ENCODE data around the gene MEF2D.

MEF2D gene

DNA sequence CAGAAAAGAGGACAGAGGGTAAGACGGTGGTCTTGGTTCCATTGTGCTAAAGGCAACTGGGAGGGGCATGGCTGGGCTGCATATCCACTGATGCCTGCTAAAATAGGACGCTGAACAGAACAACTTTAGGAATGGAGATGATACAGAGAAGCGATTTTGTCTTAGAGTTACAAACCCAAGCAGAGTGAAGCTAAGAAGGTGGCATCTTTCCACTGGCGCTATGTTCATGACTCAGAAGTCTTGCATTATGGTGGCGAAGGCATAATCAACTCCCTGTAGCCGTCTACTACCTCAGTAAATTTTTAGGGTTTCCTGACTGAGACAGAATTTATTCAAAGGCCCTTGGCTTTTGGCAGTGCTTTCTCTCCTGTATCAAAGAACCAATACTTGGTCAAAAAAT is 57.3 kb downstream of the MEF2D start:
- no peak for DNase-seq (ENCODE audit: low read depth)

DNA sequence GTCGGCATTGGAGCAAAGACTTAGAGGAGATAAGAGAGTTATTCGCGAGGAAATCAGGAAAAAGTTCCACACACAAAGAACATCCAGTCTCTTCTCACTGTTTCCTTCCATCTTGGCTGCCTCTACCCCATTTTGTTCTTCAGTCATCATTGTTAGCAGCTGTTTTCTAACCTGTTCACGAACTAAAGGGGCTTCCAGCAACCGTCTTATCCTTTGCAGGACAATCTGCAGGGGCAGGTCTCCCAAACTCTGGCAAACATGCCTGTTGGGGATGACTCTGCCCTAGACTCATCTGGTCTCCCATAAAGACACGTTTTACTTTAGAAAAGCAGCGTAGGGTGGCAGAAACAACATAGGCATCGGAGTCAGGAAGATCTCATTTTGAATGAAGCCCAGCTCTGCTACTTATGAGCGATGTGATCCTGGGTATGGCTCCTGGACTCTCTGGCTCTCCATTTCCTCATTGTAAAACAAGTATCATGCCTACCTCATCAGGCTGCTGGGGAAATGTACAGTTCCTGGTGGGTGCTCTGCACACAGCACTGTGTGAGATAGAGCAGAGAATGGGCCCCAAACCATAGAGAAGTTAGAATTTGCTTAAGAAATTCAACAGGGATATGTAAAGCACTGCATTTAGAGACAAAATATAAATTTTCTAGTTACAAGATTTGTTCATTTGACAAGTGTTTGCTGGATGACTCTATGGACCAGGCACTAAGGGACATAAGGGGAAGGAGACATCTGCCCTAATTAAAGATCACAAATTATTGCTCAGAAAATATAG is 59.7 kb downstream of the MEF2D start:
- DNase-seq (ENCODE audit: low read depth): no peak

DNA sequence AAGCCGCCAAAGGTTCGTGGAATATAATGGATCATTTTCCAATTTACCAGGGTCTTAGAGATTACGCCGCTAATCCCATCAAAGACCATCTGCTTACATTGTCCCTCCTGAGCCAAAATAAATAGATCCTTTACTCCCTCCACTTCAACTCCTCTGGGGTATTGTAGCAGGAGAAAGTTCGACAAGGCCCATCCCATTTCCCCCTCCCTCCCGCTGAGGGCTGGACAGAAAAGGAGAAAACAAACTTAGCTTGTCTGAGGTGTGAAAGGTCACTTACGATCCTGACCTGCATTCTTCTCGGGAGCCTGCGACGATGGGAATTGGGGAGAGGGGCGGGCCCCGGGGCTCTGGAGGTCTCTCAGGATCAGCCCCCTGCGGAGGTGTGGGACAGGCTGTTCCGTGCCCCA is 60.8 kb downstream of the MEF2D start:
- DNase-seq (ENCODE audit: low read depth): no peak

DNA sequence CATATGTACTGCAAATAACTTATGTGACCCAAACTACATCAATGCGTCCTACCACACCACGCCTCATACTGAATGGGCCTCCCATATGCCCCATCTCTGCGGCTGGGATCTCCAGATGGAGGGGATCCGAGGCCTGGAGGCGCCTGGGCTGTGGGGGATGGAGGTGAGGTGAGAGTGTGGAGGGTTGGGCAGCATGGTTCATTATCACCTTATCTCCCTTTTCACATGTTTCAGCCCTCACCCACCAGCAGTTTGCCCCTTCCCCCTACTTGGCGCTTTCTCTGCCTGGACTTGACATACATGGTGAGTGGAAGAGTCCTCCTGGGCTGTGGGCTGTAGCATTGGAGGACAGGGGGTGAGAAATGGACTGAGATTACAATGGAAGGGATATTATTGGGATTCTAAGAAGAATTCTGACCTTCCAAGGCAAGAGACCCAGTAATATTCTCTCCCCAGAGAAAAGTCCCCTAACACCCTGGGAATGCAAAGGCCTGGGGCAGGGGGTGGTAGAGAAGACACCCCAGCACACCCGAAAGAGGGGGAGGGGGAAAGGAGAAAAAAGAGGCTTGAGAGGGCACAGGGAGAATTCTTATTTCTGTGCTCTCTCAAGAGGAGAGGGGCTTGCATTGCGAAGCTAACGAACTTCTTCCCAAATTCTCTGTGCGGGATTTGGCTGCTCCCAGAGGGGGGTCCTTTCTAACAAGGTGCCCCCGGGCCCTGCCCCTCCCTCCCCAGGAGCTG is 61.4 kb downstream of the MEF2D start:
- no peak for DNase-seq (ENCODE audit: low read depth)

DNA sequence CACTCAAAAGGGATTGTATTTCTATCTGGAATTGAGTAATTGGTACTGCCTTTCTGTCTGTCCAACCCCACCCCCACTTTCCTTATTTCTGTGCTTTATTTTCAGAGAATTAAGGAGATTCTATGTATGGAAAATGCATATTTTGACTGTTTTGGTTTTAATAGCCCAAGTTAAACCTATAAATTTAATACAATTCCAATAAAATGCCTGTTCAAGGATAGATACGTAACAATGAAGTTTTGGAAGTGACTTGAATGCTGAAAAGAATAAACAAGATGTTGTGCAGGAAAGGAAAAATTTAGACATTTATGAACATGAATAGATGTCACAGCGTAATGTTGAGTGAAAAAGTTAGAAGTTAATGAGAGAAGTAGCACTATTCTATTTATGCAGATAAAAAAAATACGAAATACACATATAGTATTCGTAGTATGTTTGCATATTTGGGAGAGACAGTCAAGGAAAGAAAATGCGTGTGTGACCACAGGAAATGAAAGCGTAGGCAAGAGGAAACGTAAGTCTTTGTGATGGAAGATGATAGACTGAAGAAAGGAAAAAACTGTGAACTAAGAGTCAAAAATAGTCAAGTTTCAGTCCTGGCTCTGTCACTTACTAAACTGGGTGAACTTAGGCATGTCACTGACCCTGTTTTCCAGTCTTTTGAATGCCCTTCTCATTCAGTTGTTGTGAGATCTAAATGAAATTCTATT is 62.1 kb downstream of the MEF2D start:
- peak; percentile 44 for DNase-seq (ENCODE audit: low read depth)

DNA sequence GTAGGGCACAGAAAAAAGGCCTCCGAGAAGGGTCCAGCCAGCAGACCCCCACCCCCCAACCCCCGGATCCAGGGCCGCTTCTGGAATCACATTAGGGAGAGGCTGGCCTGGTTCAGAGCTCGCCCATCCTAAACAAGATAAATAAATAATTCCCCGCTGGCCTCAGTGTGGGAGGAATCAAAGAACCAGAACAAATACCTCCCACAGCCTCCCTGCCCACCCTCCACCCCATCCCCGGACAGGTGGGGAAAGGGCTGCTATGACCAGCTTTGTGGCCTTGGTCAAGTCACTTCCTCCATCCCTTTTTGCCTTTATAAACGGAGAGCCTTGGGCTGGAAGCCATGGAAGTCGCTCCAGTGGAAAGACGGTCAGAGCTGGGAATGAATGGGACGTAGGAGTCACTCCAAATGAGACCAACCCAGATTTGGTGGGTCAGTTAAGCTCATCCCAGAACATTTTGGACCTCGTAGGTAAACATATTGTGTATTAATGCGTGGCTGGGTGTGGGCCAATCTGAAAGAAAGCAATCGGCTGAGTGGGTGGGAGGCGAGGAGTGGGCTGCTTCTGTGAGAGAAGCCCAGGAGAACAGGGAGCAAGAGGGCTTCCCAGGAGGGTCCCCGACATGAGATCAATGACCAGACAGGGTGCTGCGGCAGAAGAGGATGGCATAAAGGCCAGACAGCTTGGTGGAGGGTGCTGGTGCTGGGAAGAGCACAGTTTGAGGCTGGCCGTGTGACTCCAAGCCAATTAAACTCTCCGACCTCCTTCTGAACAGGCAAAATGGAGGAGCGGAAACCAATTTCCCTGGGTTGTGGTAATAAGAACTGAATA is 63.3 kb downstream of the MEF2D start:
- DNase-seq (ENCODE audit: low read depth): no peak

DNA sequence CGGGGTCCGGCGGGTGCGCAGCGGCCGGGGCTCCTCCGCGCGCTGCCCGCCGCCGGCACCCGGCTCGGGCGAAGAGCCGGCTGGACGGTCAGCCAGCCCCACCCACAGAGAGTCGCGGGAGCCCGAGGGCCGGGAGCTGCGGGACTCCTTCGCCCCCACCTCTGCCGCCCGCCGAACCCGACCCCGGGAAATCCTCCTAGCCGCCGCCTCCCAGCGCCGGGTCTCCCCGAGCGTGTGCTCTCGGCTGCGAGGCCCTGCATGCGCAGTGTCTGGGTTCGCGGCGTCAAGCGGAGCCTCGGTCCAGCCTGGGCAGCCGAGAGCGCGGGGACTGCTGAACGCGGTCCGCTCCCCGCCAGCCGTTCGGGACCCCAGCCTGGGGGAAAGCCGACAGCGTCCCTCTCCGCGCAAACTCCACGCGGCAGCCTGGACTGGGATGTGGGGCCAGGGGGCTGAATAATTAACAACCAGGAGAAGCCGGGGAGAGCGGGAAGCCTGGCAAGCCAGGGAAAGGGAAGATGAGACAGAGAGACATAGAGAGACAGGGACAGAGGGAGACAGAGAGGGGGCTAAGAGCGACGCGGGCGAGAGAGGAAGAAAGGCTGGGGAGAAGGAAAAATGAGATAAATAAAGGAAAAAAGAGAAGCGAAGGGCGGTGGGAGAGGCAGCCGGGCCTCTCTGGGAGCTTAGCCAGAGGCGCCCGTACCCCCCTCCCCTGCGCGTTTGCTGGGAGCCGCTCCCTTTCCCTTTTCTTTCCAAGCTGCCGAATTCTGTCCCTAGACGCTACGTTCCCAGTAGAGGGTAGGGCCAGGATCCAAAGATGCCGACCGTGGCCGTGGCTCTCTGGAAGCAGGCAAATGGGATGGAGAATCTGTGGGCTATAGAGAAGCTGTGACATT is 64.2 kb downstream of the MEF2D start:
- DNase-seq (ENCODE audit: low read depth): no peak

DNA sequence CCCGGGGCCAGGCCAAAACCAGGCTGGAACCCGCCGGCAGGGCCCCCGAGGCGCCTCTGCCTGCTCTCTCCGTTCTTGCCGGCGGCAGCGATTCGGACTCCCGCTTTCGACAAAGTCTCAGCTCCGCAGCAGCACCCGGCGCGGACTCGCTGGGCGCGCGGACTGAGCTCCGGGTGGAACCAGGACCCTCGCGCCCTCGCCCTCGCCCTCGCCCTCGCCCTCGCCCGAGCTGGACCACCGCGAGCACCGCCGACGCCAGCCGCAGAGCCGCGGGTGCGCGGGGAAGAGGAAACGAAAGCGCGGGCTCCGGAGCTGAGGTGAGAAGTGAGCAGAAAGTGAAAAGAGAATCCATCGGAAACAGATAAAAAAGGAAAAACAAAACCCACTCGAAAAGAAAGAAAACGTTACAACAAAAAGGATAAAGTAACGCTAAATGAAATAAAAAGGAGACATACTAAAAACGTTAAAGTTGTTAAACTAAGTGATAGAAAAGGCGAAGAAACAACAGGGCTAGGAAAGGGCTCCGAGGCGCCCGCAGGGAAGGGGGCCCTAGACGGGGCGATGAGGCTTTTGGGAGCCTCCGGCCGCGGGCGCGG is 64.9 kb downstream of the MEF2D start:
- DNase-seq (ENCODE audit: low read depth): peak; percentile 18

DNA sequence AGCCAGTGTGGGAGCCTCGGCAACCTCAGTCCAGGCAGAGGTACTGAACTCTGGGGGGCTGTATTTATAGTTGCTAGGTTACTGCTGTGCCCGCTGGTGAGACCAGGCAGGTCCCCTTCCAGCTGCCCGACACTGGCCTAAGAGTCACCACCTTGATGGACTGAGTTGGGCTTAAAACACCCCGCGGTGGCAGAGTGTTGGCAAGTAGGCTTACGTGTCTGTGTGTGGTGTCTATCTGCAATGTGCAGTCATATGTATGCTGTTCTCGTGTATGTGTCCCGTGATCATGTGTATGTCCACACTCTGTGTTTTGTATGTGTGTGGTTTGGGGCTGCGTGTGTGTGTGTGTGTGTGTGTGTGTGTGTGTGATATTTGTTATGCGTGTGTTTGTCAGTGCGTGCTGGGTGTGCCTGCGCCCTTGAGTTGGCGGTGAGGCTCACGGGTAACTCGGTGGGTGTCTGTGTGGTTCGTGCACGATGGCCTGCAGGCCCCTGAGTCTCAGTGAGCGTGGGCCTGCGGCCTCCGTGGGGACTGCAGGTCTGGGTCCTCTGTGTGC is 65.5 kb downstream of the MEF2D start:
- no peak for DNase-seq (ENCODE audit: low read depth)

DNA sequence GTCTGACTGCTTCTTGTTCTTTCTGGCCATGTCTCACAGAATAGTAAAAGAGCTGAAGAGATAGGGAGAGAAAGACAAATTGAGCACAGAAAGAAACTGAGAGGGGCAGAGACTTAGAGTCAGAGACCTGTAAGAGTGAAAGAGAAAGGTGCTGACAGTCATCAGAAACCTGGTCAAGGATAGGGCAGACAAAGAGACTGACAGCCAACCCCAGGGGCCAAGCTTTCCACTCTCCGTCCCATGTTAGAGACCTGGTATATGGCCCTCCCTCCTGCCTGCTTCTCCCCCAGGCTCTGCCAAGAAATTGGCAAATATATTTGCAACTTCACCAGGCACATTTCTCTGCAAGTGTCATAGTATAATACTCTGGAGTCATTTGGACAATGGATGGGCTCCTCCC is 67.0 kb downstream of the MEF2D start:
- DNase-seq (ENCODE audit: low read depth): no peak

DNA sequence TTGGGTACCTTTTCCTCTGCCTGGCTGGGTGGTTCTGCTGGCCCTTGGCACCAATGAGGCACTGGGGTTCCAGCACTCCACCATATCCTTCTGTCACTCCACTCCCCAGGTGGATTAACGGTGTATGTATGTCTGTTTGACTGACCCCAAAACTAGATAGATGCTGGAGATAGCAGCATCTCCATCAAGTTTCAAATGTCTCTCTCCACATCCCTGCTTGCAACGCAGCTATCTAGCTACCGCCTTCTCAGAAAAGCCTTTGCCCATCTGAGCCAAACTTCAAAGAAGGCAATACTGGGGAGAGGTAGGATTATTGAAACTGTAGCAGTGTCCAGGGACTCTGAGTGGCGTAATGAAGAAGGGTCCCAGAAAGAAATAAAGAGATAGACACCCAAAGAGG is 67.5 kb downstream of the MEF2D start:
- no peak for DNase-seq (ENCODE audit: low read depth)

DNA sequence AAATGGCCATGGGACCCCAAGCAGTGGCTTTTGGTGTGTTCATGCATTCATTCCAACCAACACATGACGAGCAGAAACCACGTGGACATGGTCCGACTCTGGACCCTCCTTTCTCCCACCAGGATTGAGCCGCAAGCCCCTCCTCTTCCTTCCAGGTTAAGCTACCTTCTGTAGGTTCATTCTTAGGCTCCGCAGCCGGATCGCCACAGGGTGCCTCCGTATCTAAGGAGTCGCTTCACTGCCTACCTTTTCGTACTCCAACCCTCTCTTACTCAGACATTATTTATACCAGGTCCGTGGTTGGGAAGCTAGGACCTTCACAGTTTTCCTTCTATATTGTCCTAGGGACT is 67.9 kb downstream of the MEF2D start:
- DNase-seq (ENCODE audit: low read depth): no peak

DNA sequence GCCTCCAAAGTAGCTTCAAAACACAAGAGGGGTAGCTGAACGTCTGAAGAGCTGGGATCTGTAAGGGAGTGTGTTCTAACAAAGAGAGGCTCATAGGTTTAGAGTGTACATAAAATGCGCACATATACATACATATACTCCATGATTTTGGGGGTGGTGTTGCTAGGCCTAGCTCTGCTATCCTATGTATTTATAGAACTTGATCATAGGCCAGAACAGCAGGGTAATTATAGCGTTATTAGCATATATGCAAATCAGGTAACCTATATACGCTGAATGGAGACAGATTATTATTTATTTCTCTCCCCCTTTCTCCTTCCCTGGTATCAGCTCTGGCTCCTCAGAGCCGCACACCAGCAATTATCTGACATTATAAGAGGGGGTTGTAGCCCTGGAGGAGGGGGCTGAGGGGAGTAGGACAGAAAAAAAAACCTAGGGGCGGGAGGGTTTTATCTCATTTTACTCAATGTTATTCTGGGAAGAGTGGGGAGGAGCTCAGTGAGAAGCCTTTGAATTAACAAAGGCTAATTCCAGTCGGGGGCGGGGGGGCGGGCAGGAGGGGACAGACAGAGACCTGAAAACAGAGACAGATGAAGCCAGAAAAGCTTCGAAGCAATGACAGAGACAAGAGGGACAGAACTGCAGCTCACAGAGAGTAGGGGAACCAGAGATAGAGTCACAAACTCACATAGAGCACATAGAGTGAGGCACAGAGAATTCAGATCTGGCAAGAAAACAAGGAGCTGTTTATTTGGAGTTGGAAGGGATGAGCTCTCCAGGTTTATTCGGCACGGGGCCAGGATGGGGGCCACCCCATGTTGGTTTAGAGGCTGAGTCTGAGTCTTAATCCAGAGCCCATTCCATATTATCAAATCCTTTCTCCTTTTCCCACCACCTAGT is 68.6 kb downstream of the MEF2D start:
- no peak for DNase-seq (ENCODE audit: low read depth)

DNA sequence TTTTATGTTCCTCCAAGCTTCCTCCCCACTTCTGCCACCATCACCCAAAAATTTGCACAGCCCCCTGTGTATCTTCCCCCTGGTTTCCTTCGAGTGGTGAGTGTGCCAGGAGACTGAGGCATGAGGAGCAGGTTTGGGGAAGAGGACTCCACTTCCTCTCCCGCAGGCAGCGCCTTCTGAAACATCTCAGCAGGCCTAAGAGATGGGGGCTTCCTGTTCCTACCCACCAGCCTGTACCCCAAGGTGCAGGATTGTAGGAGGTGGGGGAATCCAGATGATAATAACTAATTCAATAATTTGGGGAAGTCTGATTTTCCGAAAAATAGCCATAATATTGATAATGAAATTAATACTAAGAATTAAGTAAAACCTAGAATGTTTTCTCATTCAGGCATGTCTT is 69.2 kb downstream of the MEF2D start:
- no peak for DNase-seq (ENCODE audit: low read depth)

DNA sequence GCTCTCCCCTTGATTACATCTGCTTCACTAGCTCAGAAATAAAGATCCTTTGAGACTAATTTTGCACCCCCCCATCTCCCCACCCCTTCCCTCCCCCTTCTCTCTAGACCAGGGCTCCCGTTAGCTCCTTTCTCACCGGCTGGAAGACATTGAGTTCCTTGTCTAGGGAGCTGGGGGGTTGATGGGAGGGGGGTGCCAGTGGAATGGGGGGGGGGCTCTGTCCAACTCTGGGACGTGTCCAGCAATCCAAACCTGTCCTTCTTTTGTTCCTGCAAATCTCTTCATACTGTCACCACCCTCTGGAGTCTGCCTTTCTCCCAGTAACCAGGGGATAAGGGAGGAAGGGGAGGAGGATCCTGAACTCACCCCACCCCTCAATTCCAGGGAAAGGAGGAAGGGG is 69.7 kb downstream of the MEF2D start:
- DNase-seq (ENCODE audit: low read depth): no peak

DNA sequence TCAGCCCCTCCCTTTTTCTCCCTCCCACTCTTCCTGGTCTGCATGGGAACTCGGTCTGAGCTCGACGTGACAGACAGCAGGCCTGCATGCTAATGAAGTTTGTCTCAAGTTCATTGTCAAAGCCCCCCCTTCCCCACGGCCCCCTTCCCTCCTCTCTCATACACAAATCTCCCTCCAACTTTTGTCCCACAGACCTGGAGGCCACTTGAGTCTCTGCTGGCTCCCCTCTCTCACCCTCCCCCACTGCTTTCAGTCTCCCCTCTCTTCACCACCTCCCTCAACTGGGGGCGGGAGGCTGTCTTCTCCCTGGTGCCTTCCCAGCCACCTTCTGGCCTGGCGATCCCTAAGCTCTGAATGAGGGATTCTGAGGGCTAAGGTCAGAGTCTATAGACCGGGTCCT is 70.3 kb downstream of the MEF2D start:
- no peak for DNase-seq (ENCODE audit: low read depth)

DNA sequence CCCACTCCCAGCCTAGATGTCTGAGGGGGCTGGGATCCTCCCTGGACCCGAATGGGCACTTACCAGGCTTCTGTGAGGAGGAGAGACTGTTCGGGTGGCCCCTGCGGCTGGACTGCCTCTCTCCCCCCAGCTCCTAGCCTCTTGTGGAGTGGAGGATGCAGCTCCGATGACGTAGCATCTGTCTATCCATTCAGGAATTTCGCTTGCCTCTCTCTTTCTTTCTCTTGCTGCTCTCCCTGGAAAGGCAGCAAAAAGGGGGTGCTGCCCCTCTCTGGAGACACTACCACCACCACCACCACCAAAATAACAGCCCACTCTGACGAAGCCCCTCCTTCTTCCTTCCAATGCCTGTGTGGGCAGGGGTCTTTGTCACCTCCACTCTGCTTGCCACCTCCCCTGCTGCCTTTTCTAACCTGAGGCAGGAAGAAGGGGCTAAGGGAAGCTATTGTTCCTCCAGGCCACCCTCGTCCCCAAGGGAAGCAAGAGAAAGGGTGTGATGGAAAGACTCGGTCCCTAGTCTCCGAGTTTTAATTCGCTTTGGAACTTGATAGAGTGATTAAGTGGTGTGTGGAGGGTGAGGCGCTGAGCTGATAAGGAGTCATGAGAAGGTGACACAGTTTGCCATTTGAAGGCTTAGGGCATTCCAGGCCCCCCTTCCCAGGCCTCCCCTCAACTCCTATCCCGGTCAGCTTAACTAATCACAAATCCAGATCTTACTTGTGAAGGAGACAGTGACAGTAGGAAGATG is 71.1 kb downstream of the MEF2D start:
- no peak for DNase-seq (ENCODE audit: low read depth)

DNA sequence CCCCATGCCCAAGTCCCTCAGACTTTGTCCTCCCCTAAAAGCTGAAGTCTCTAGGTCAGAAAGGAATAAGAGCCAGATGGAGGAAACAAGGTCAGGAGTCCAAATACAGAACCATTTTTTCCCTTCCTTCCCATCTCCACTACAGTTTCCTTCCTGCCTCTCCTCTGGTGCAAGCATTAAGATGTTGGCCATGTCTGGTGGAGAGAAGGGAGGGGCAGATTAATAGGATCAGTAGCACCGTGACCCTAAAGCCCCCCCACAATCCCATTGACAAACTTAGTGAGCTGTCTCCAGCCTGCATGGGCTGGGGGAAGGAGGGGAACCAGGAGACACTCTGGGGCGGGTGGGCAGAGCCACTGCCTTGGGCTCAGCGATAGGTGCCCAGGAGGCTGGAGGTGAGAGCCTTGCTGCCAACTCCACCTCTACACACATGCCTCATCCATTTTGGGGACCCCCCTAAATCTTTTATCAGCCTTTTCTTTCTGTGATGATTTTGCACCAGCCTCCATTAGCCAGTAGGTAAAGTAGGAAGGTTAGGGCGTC is 71.8 kb downstream of the MEF2D start:
- no peak for DNase-seq (ENCODE audit: low read depth)

Data from EH (cell line).